Fibroblast of mammary gland (primary cell): ENCODE measurements around the gene SRR.
A peak's percentile ranks its signal among the peaks of the same experiment; 100 is the strongest.

Source experiments
- DNase-seq: peaks from one replicate; pipeline ENCODE4 v3.0.0-alpha.2; 2010; ENCODE audit warnings: low read depth
- H3K4me3 ChIP-seq: 2 replicates; pipeline ENCODE4 v1.5.1; 2011; ENCODE audit warnings: low read depth, mild to moderate bottlenecking, low read length, moderate library complexity; ENCODE audit not compliant: control insufficient read depth
- CTCF ChIP-seq: conservative IDR thresholded peaks from 2 replicates; pipeline ENCODE4 v1.5.1; 2011; ENCODE audit warnings: low read depth, low read length, inconsistent platforms; ENCODE audit not compliant: control insufficient read depth, insufficient read depth

SRR gene

GRCh38 chr17:2292100-2292499, 11.7 kb upstream of the SRR start:
- no peak for TF ChIP-seq CTCF

GRCh38 chr17:2295575-2295974, 8.2 kb upstream of the SRR start:
- TF ChIP-seq CTCF: no peak
- H3K4me3 ChIP-seq: no peak overlapping the region
- DNase-seq: no peak

More at GRCh38 chr17:2292100-2292499, 11.7 kb upstream of the SRR start:
- H3K4me3 ChIP-seq: no peak overlapping the region
- no peak for DNase-seq

GRCh38 chr17:2297023-2297422, 6.7 kb upstream of the SRR start:
- H3K4me3 ChIP-seq: no peak overlapping the region
- TF ChIP-seq CTCF: no peak
- no peak for DNase-seq

GRCh38 chr17:2299136-2299535, 4.6 kb upstream of the SRR start:
- no peak for TF ChIP-seq CTCF
- H3K4me3 ChIP-seq: no peak overlapping the region
- DNase-seq: no peak

- no peak for TF ChIP-seq CTCF
- no peak for DNase-seq
Observed at GRCh38 chr17:2299756-2300155, 4.0 kb upstream of the SRR start.

GRCh38 chr17:2302778-2303203, 959 bp upstream of the SRR start:
- peak overlapping the region; percentile 91 for H3K4me3 ChIP-seq
- no peak for TF ChIP-seq CTCF
- no peak for DNase-seq

More at GRCh38 chr17:2299756-2300155, 4.0 kb upstream of the SRR start:
- H3K4me3 ChIP-seq: no peak overlapping the region

GRCh38 chr17:2304931-2305330, 1.2 kb downstream of the SRR start:
- no peak overlapping the region for H3K4me3 ChIP-seq
- no peak for DNase-seq
- no peak for TF ChIP-seq CTCF
